Measurements from ENCODE around the gene C12orf56.
A peak's percentile ranks its signal among the peaks of the same experiment; 100 is the strongest.

Gene C12orf56

GRCh38 chr12:64261813-64262212 lies 128.7 kb downstream of the C12orf56 start:
- no peak for TF ChIP-seq CTCF (IDR thresholded peaks at IDR 0.05)
- Mint-ChIP-seq H3K4me1 (no peaks in the 10 kb centered on the region), H3K36me3 (ENCODE audit: low read depth) (no peaks in the 10 kb centered on the region), H3K9me3 (no peaks in the 10 kb centered on the region), H3K27me3 (ENCODE audit: low read depth, poor library complexity) (no peaks in the 10 kb centered on the region), H3K4me3 (no peak overlapping the region), H3K27ac (no peak overlapping the region)
- DNase-seq = no peak

- no peaks in the 10 kb centered on the region for H3K36me3 Mint-ChIP-seq (ENCODE audit: low read depth)
- peaks cover 5% of the 10 kb centered on the region for H3K27me3 Mint-ChIP-seq (ENCODE audit: low read depth, poor library complexity)
- H3K9me3 Mint-ChIP-seq = no peaks in the 10 kb centered on the region
- H3K27ac Mint-ChIP-seq = no peak overlapping the region
- TF ChIP-seq CTCF (IDR thresholded peaks at IDR 0.05) = no peak
- no peak overlapping the region for H3K4me3 Mint-ChIP-seq
- no peaks in the 10 kb centered on the region for H3K4me1 Mint-ChIP-seq
- DNase-seq = no peak
These were observed 132.0 kb downstream of the C12orf56 start for GRCh38 chr12:64258576-64258975.

GRCh38 chr12:64256166-64256800 lies 134.3 kb downstream of the C12orf56 start:
- Mint-ChIP-seq H3K9me3 (no peaks in the 10 kb centered on the region), H3K36me3 (ENCODE audit: low read depth) (no peaks in the 10 kb centered on the region), H3K27me3 (ENCODE audit: low read depth, poor library complexity) (peaks cover 5% of the 10 kb centered on the region), H3K4me1 (no peaks in the 10 kb centered on the region), H3K27ac (no peak overlapping the region), H3K4me3 (no peak overlapping the region)
- peak; percentile 22 for DNase-seq
- TF ChIP-seq CTCF (IDR thresholded peaks at IDR 0.05) = peak; percentile 79

- no peak for DNase-seq
- no peaks in the 10 kb centered on the region for H3K36me3 Mint-ChIP-seq (ENCODE audit: low read depth)
- no peak overlapping the region for H3K27ac Mint-ChIP-seq
- no peak for TF ChIP-seq CTCF (IDR thresholded peaks at IDR 0.05)
- H3K4me1 Mint-ChIP-seq = no peaks in the 10 kb centered on the region
- no peak overlapping the region for H3K4me3 Mint-ChIP-seq
- peaks cover 5% of the 10 kb centered on the region for H3K27me3 Mint-ChIP-seq (ENCODE audit: low read depth, poor library complexity)
- H3K9me3 Mint-ChIP-seq = no peaks in the 10 kb centered on the region
These were observed 135.3 kb downstream of the C12orf56 start for GRCh38 chr12:64255249-64255648.

- Mint-ChIP-seq H3K9me3 (no peaks in the 10 kb centered on the region), H3K4me1 (no peaks in the 10 kb centered on the region), H3K27ac (no peak overlapping the region), H3K27me3 (ENCODE audit: low read depth, poor library complexity) (peaks cover 5% of the 10 kb centered on the region), H3K4me3 (no peak overlapping the region), H3K36me3 (ENCODE audit: low read depth) (no peaks in the 10 kb centered on the region)
- no peak for DNase-seq
- no peak for TF ChIP-seq CTCF (IDR thresholded peaks at IDR 0.05)
These were observed 137.2 kb downstream of the C12orf56 start for GRCh38 chr12:64253356-64253755.

GRCh38 chr12:64252681-64253080 lies 137.9 kb downstream of the C12orf56 start:
- Mint-ChIP-seq H3K36me3 (ENCODE audit: low read depth) (no peaks in the 10 kb centered on the region), H3K4me3 (no peak overlapping the region), H3K9me3 (no peaks in the 10 kb centered on the region), H3K27ac (no peak overlapping the region), H3K27me3 (ENCODE audit: low read depth, poor library complexity) (peaks cover 5% of the 10 kb centered on the region), H3K4me1 (no peaks in the 10 kb centered on the region)
- TF ChIP-seq CTCF (IDR thresholded peaks at IDR 0.05) = no peak
- no peak for DNase-seq

All from nephron progenitor cell (in vitro differentiated cells).